SK-N-SH (cell line): Measurements from ENCODE around the gene MPP3. TPM values are rescaled to one million over a fixed set of nuclear protein-coding genes. Genes with fewer than 3 reads are reported as not detected.

Experiments
- CTCF ChIA-PET: fragments of 300-600, 350-600 bp; formaldehyde crosslinking; extraction: SDS; loops from one replicate; lab custom pipeline; 2021; lab: Yijun Ruan, JAX
- POLR2A ChIA-PET: fragments of 350-600 bp; sonication (Branson Sonifier 250); formaldehyde crosslinking; extraction: SDS; loops from one replicate; lab custom pipeline; 2020; ENCODE audit warnings: antibody characterized with exemption, inconsistent platforms; lab: Yijun Ruan, JAX
- DNase-seq: peaks from one replicate; pipeline ENCODE4 v3.0.0; 2012
- H2AFZ ChIP-seq: fragments of 200-600 bp; sonication (generic); 2 replicates; pipeline ENCODE4 v1.8.1; 2016; ENCODE audit warnings: antibody characterized with exemption, mild to moderate bottlenecking, low read depth
- H3F3A ChIP-seq: fragments of 200-600 bp; sonication (generic); replicated peaks from 2 replicates; pipeline ENCODE3; 2016; ENCODE audit warnings: antibody characterized with exemption, mild to moderate bottlenecking; ENCODE audit not compliant: insufficient read depth
- H3K27ac ChIP-seq, 2 experiments: fragments of 200-500 bp in 1 of 2; fragments of 200-600 bp in 1 of 2; sonication (Bioruptor generic) in 1 of 2; sonication (generic), shearing (Covaris generic) in 1 of 2; 2 replicates each; pipeline versions ENCODE4 v1.5.1 to v1.6.1; 2014 to 2016; ENCODE audit warnings: low read depth in 2 of 2, inconsistent platforms in 1 of 2, low read length in 1 of 2, mild to moderate bottlenecking in 1 of 2, mixed read lengths in 1 of 2
- H3K27me3 ChIP-seq: fragments of 200-600 bp; sonication (generic), shearing (Covaris generic); 2 replicates; pipeline ENCODE4 v1.6.1; 2016; ENCODE audit warnings: mixed run types; ENCODE audit not compliant: insufficient read depth
- H3K36me3 ChIP-seq, 2 experiments: fragments of 200-500 bp in 1 of 2; fragments of 200-600 bp in 1 of 2; sonication (Bioruptor generic) in 1 of 2; sonication (generic) in 1 of 2; replicated peaks in 1 of 2; 2 replicates each; pipeline versions ENCODE3 to v1.5.1; 2014 to 2016; ENCODE audit warnings: low read length in 1 of 2, mild to moderate bottlenecking in 1 of 2; ENCODE audit not compliant: insufficient read depth in 2 of 2, control insufficient read depth in 1 of 2
- H3K4me1 ChIP-seq, 2 experiments: fragments of 200-500 bp in 1 of 2; fragments of 200-600 bp in 1 of 2; sonication (Bioruptor generic) in 1 of 2; sonication (generic), shearing (Covaris generic) in 1 of 2; 2 replicates each; pipeline versions ENCODE4 v1.5.1 to v1.6.1; 2014 to 2016; ENCODE audit warnings: low read depth in 1 of 2, low read length in 1 of 2, mixed run types in 1 of 2; ENCODE audit not compliant: insufficient read depth in 2 of 2, control insufficient read depth in 1 of 2
- H3K4me2 ChIP-seq: fragments of 200-600 bp; sonication (generic), shearing (Covaris generic); 2 replicates; pipeline ENCODE4 v1.6.1; 2017; ENCODE audit warnings: mixed run types
- H3K4me3 ChIP-seq, 2 experiments: fragments of 200-500 bp in 1 of 2; fragments of 200-600 bp in 1 of 2; sonication (Bioruptor generic) in 1 of 2; sonication (generic), shearing (Covaris generic) in 1 of 2; 2 replicates each; pipeline versions ENCODE4 v1.5.1 to v1.8.1; 2014 to 2016; ENCODE audit warnings: low read depth in 2 of 2, inconsistent platforms in 1 of 2, low read length in 1 of 2, mild to moderate bottlenecking in 1 of 2, mixed read lengths in 1 of 2, moderate library complexity in 1 of 2
- H3K79me2 ChIP-seq: fragments of 200-600 bp; sonication (generic); 2 replicates; pipeline ENCODE4 v1.8.1; 2017; ENCODE audit warnings: mild to moderate bottlenecking; ENCODE audit not compliant: insufficient read depth
- H3K9ac ChIP-seq: fragments of 200-600 bp; sonication (generic); 2 replicates; pipeline ENCODE4 v1.6.1; 2017; ENCODE audit warnings: mixed run types
- H3K9me2 ChIP-seq: fragments of 200-600 bp; sonication (generic); 2 replicates; pipeline ENCODE4 v1.6.1; 2017; ENCODE audit warnings: mixed run types
- H3K9me3 ChIP-seq: fragments of 200-600 bp; sonication (generic); 2 replicates; pipeline ENCODE4 v1.6.1; 2017; ENCODE audit warnings: mixed run types, mild to moderate bottlenecking, moderate library complexity
- H4K20me1 ChIP-seq: fragments of 200-600 bp; sonication (generic); 2 replicates; pipeline ENCODE4 v1.6.1; 2017; ENCODE audit warnings: mild to moderate bottlenecking, mixed run types; ENCODE audit not compliant: insufficient read depth
- FOSL2 ChIP-seq: IDR thresholded peaks from 2 replicates; pipeline ENCODE4 v1.4.0; 2012; ENCODE audit warnings: low read depth, mild to moderate bottlenecking, moderate library complexity, borderline replicate concordance
- FOXJ3 ChIP-seq: sonication (generic); formaldehyde crosslinking; IDR thresholded peaks from 2 replicates; pipeline ENCODE4 v1.5.1; 2020; ENCODE audit warnings: mild to moderate bottlenecking, missing genetic modification reagents
- FOXM1 ChIP-seq: IDR thresholded peaks from 2 replicates; pipeline ENCODE4 v1.4.0; 2012; ENCODE audit warnings: low read depth, mild to moderate bottlenecking
- MEF2A ChIP-seq: IDR thresholded peaks from 2 replicates; pipeline ENCODE4 v1.4.0; 2012; ENCODE audit warnings: low read depth, borderline replicate concordance
- MXI1 ChIP-seq: IDR thresholded peaks from 2 replicates; pipeline ENCODE4 v1.6.1; 2012; ENCODE audit warnings: mild to moderate bottlenecking, low read depth, low read length, improper control_type of control experiment
- PBX3 ChIP-seq: IDR thresholded peaks from 2 replicates; pipeline ENCODE4; 2012
- RFX5 ChIP-seq: IDR thresholded peaks from 2 replicates; pipeline ENCODE4 v1.6.1; 2012; ENCODE audit warnings: mild to moderate bottlenecking, improper control_type of control experiment, low read length
- RXRA ChIP-seq: IDR thresholded peaks from 2 replicates; pipeline ENCODE4 v1.4.0; 2012; ENCODE audit warnings: low read depth, mild to moderate bottlenecking, borderline replicate concordance
- SIN3A ChIP-seq: IDR thresholded peaks from 2 replicates; pipeline ENCODE4 v1.6.1; 2012; ENCODE audit warnings: low read depth, mild to moderate bottlenecking, low read length, moderate library complexity, borderline replicate concordance
- SMC3 ChIP-seq: IDR thresholded peaks from 2 replicates; pipeline ENCODE4 v1.6.1; 2012; ENCODE audit warnings: low read depth, low read length, improper control_type of control experiment
- TAF1 ChIP-seq: IDR thresholded peaks from 2 replicates; pipeline ENCODE4 v1.6.1; 2012; ENCODE audit warnings: low read depth, mild to moderate bottlenecking, low read length, moderate library complexity, borderline replicate concordance
- TCF12 ChIP-seq: IDR thresholded peaks from 2 replicates; pipeline ENCODE4 v1.4.0; 2012
- TEAD4 ChIP-seq: IDR thresholded peaks from 2 replicates; pipeline ENCODE4 v1.4.0; 2012; ENCODE audit warnings: mild to moderate bottlenecking, borderline replicate concordance; ENCODE audit not compliant: insufficient read depth
- YY1 ChIP-seq: IDR thresholded peaks from 2 replicates; pipeline ENCODE4 v1.4.0; 2012; ENCODE audit warnings: low read depth, mild to moderate bottlenecking
- ZBTB33 ChIP-seq: IDR thresholded peaks from 2 replicates; pipeline ENCODE4 v1.4.0; 2012; ENCODE audit warnings: low read depth, borderline replicate concordance
- WGBS: methylation state at CpG from one replicate; pipeline ENCODE4 v1.1.6; 2017; ENCODE audit warnings: low lambda C conversion rate; 5-methylcytosine and 5-hydroxymethylcytosine counted together
- polyA plus RNA-seq, 3 experiments: library from polyadenylated mRNA; depleted of rRNA; stranded (reverse); fragments of >200 nt; gene quantifications; 2 replicates each; pipeline ENCODE4 v1.2.3, GENCODE V29; 2012
- TF ChIP-seq, protein P1 (sequence below): IDR thresholded peaks from 2 replicates; pipeline ENCODE4 v1.4.0; 2012; ENCODE audit warnings: low read depth
- TF ChIP-seq, protein P2 (sequence below): IDR thresholded peaks from 2 replicates; pipeline ENCODE4 v1.6.1; 2012; ENCODE audit warnings: mild to moderate bottlenecking, low read depth, low read length, moderate library complexity
- TF ChIP-seq, protein P3 (sequence below): fragments of 150-350 bp; IDR thresholded peaks from 2 replicates; pipeline ENCODE4 v1.6.1; 2016; ENCODE audit warnings: mild to moderate bottlenecking, low read depth, low read length
- TF ChIP-seq, protein P4 (sequence below): fragments of 200-600 bp; sonication (generic); IDR thresholded peaks from 2 replicates; pipeline ENCODE4 v1.6.1; 2017; ENCODE audit warnings: antibody characterized with exemption, mild to moderate bottlenecking, moderate library complexity

Gene MPP3
- polyA plus RNA-seq, 1 of the 3 experiments (the other 2 are of a cell fraction), result 14.1 TPM

GRCh38 chr17:43817826-43818225 is 15.1 kb downstream of the MPP3 start:
- no peaks in the 10 kb centered on the region for H3K9me3 ChIP-seq
- H3K4me1 ChIP-seq, result peaks cover under 1 to 8% of the 10 kb centered on the region in 2 experiments; a peak in 2 of 4 replicates
- no peaks in the 10 kb centered on the region for H3K9me2 ChIP-seq
- CTCF ChIA-PET, result interaction anchor here (0.8 to 2.5 kb wide), 7 partner anchors 8 to 144 kb away, joined by 3 to 12 read pairs (median 5); partner anchors contain the start of gene CD300LG
- H4K20me1 ChIP-seq, result no peaks in the 10 kb centered on the region
- H3K79me2 ChIP-seq, result no peaks in the 10 kb centered on the region
- no peak overlapping the region for H3K4me2 ChIP-seq
- DNase-seq, result no peak
- POLR2A ChIA-PET, result no interaction called here
- no peak overlapping the region for H3K9ac ChIP-seq
- TF ChIP-seq MEF2A (no peak), TEAD4 (no peak), PBX3 (no peak), YY1 (no peak), TCF12 (no peak), SIN3A (no peak), RXRA (no peak), RFX5 (no peak), MXI1 (no peak), FOXM1 (no peak), TAF1 (no peak), ZBTB33 (no peak), FOSL2 (no peak), SMC3 (no peak), FOXJ3 (no peak)
- TF ChIP-seq, protein P1, sequence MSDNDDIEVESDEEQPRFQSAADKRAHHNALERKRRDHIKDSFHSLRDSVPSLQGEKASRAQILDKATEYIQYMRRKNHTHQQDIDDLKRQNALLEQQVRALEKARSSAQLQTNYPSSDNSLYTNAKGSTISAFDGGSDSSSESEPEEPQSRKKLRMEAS, result no peak
- TF ChIP-seq, protein P2, sequence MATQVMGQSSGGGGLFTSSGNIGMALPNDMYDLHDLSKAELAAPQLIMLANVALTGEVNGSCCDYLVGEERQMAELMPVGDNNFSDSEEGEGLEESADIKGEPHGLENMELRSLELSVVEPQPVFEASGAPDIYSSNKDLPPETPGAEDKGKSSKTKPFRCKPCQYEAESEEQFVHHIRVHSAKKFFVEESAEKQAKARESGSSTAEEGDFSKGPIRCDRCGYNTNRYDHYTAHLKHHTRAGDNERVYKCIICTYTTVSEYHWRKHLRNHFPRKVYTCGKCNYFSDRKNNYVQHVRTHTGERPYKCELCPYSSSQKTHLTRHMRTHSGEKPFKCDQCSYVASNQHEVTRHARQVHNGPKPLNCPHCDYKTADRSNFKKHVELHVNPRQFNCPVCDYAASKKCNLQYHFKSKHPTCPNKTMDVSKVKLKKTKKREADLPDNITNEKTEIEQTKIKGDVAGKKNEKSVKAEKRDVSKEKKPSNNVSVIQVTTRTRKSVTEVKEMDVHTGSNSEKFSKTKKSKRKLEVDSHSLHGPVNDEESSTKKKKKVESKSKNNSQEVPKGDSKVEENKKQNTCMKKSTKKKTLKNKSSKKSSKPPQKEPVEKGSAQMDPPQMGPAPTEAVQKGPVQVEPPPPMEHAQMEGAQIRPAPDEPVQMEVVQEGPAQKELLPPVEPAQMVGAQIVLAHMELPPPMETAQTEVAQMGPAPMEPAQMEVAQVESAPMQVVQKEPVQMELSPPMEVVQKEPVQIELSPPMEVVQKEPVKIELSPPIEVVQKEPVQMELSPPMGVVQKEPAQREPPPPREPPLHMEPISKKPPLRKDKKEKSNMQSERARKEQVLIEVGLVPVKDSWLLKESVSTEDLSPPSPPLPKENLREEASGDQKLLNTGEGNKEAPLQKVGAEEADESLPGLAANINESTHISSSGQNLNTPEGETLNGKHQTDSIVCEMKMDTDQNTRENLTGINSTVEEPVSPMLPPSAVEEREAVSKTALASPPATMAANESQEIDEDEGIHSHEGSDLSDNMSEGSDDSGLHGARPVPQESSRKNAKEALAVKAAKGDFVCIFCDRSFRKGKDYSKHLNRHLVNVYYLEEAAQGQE, result no peak
- TF ChIP-seq, protein P3, sequence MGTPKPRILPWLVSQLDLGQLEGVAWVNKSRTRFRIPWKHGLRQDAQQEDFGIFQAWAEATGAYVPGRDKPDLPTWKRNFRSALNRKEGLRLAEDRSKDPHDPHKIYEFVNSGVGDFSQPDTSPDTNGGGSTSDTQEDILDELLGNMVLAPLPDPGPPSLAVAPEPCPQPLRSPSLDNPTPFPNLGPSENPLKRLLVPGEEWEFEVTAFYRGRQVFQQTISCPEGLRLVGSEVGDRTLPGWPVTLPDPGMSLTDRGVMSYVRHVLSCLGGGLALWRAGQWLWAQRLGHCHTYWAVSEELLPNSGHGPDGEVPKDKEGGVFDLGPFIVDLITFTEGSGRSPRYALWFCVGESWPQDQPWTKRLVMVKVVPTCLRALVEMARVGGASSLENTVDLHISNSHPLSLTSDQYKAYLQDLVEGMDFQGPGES, result no peak
- TF ChIP-seq, protein P4, sequence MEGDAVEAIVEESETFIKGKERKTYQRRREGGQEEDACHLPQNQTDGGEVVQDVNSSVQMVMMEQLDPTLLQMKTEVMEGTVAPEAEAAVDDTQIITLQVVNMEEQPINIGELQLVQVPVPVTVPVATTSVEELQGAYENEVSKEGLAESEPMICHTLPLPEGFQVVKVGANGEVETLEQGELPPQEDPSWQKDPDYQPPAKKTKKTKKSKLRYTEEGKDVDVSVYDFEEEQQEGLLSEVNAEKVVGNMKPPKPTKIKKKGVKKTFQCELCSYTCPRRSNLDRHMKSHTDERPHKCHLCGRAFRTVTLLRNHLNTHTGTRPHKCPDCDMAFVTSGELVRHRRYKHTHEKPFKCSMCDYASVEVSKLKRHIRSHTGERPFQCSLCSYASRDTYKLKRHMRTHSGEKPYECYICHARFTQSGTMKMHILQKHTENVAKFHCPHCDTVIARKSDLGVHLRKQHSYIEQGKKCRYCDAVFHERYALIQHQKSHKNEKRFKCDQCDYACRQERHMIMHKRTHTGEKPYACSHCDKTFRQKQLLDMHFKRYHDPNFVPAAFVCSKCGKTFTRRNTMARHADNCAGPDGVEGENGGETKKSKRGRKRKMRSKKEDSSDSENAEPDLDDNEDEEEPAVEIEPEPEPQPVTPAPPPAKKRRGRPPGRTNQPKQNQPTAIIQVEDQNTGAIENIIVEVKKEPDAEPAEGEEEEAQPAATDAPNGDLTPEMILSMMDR, result no peak
- 96% methylated on average over 9 of the region's 9 CpGs for WGBS
- H3K27me3 ChIP-seq, result no peaks in the 10 kb centered on the region
- H2AFZ ChIP-seq, result no peak overlapping the region
- no peaks in the 10 kb centered on the region for H3F3A ChIP-seq
- no peak overlapping the region for H3K27ac ChIP-seq
- H3K36me3 ChIP-seq, result peaks cover 2 to 26% of the 10 kb centered on the region in 2 experiments
- no peak overlapping the region for H3K4me3 ChIP-seq
